GM10248 (cell line): ENCODE results near the gene PCDHGA7.
A peak's percentile ranks its signal among the peaks of the same experiment; 100 is the strongest.
"Not testable (repeated sequence)": the region's sequence is repeated elsewhere in the genome, so short reads cannot be mapped to it uniquely, and the experiment has no call there.

Experiments used
- CTCF ChIA-PET: fragments of 300-600 bp; sonication (Branson Sonifier 250); formaldehyde crosslinking; extraction: SDS; loops from one replicate; lab custom pipeline; 2021; ENCODE audit warnings: antibody characterized with exemption; lab: Yijun Ruan, JAX
- POLR2A ChIA-PET: fragments of 350-650 bp; sonication (Branson Sonifier 250); formaldehyde crosslinking; extraction: SDS; loops from one replicate; lab custom pipeline; 2020; ENCODE audit warnings: antibody characterized with exemption; lab: Yijun Ruan, JAX
- DNase-seq: peaks from one replicate; pipeline ENCODE4 v3.0.0; 2012; ENCODE audit errors: extremely low spot score
- CTCF ChIP-seq: IDR thresholded peaks from 2 replicates; pipeline ENCODE4 v1.5.1; 2012; ENCODE audit warnings: mild to moderate bottlenecking, low read depth; ENCODE audit errors: extremely low read depth, missing control alignments, control extremely low read depth

The PCDHGA7 gene

DNA sequence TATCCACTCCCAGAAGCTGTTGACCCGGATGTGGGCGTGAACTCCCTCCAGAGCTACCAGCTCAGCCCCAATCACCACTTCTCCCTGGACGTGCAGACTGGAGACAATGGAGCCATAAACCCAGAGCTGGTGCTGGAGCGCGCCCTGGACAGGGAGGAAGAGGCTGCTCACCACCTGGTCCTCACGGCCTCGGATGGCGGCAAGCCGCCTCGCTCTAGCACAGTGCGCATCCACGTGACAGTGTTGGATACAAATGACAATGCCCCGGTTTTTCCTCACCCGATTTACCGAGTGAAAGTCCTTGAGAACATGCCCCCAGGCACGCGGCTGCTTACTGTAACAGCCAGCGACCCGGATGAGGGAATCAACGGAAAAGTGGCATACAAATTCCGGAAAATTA lies 10.7 kb downstream of the PCDHGA7 start:
- ChIA-PET CTCF (interaction anchor here (0.7 to 1.2 kb wide), 3 partner anchors 165 to 575 kb away, joined by 3 read pairs; no protein-coding TSS in a partner anchor), POLR2A (no interaction called here)
- no peak for DNase-seq
- no peak for TF ChIP-seq CTCF

DNA sequence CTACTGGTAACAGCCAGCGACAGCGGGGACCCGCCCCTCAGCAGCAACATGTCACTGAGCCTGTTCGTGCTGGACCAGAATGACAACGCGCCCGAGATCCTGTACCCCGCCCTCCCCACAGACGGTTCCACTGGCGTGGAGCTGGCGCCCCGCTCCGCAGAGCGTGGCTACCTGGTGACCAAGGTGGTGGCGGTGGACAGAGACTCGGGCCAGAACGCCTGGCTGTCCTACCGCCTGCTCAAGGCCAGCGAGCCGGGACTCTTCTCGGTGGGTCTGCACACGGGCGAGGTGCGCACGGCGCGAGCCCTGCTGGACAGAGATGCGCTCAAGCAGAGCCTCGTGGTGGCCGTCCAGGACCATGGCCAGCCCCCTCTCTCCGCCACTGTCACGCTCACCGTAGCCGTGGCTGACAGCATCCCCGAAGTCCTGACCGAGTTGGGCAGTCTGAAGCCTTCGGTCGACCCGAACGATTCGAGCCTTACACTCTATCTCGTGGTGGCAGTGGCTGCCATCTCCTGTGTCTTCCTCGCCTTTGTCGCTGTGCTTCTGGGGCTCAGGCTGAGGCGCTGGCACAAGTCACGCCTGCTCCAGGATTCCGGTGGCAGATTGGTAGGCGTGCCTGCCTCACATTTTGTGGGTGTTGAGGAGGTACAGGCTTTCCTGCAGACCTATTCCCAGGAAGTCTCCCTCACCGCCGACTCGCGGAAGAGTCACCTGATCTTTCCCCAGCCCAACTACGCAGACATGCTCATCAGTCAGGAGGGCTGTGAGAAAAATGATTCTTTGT lies 12.1 kb downstream of the PCDHGA7 start:
- POLR2A ChIA-PET: not testable (repeated sequence)
- CTCF ChIA-PET: interaction anchor here (0.7 to 2.9 kb wide), 4 partner anchors 13 to 75 kb away, joined by 3 to 7 read pairs (median 6); partner anchors contain the start of genes PCDHGB6 and TAF7

GRCh38 chr5:141397756-141398551 lies 15.4 kb downstream of the PCDHGA7 start, which contains the start of gene PCDHGB5:
PCDHGB5 (plus strand) TSS chr5:141397947; CDS start chr5:141398128, 181 bp downstream.
- POLR2A ChIA-PET: not testable (repeated sequence)
- CTCF ChIA-PET: interaction anchor here (0.7 to 2.9 kb wide), 7 partner anchors 10 to 169 kb away, joined by 3 to 15 read pairs (median 5); partner anchors contain the start of genes PCDHGA10, PCDHGA12, PCDHGB6 and PCDHGB7
- DNase-seq: peak; percentile 71
- peak; percentile 40 for TF ChIP-seq CTCF

More for the DNA sequence above, 12.1 kb downstream of the PCDHGA7 start:
- DNase-seq: not testable (repeated sequence)

DNA sequence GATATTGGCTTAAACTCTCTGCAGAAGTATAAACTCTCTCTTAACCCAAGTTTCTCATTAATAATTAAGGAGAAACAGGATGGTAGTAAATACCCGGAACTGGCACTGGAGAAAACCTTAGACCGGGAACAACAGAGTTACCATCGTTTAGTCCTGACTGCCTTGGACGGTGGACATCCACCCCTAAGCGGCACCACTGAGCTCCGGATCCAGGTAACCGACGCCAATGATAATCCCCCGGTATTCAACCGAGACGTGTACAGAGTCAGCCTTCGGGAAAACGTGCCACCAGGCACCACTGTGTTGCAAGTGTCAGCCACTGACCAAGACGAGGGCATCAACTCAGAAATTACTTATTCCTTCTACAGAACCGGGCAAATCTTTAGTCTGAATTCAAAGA lies 16.1 kb downstream of the PCDHGA7 start:
- ChIA-PET CTCF (interaction anchor here (1.0 kb wide), 1 partner anchor 19 kb away, joined by 3 read pairs; the partner anchor contains the start of gene PCDHGB7), POLR2A (no interaction called here)
- TF ChIP-seq CTCF: no peak
- no peak for DNase-seq

GRCh38 chr5:141399555-141400258 lies 17.2 kb downstream of the PCDHGA7 start:
- ChIA-PET POLR2A (no interaction called here), CTCF (interaction anchor here (0.9 to 1.9 kb wide), 2 partner anchors 21 to 60 kb away, joined by 3 to 6 read pairs; partner anchors contain the start of gene PCDHGA11)
- no peak for DNase-seq
- no peak for TF ChIP-seq CTCF

DNA sequence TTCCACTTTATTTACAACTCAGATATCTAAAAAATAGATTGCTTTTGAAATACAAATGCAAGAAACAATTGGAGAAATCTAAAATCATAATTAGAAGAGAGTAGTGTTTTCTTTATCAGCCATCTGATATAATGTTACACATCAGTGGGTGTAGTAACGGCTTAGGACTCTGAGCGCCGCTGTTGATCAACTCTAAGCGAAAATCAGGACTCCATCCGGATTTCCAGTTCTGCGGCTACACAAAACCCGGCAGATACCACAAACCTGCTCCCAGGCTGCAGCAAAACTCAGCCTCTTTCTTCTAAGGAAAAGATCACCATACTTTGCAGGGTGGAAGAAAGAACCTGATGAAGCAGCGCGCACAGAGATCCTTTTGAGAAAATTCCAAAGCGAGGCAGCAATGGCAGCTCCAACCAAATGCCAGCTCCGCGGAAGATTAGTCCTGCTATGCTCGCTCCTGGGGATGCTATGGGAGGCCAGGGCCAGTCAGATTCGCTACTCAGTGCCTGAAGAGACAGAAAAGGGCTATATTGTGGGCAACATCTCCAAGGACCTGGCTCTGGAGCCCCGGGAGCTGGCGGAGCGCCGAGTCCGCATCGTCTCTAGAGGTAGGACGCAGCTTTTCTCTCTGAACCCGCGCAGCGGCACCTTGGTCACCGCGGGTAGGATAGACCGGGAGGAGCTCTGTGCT lies 20.2 kb downstream of the PCDHGA7 start, which contains the start of gene PCDHGA9:
Gene PCDHGA9 (plus strand): TSS at position 226 of the 691 bp plus-strand sequence. CDS start 175 bp downstream, at position 401.
- peak; percentile 15 for TF ChIP-seq CTCF
- POLR2A ChIA-PET: no interaction called here
- CTCF ChIA-PET: interaction anchor here (1.4 to 1.5 kb wide), 3 partner anchors 15 to 165 kb away, joined by 3 to 6 read pairs (median 3); partner anchors contain the start of gene PCDHGB7
- no peak for DNase-seq
